Keratinocyte (primary cell): ENCODE results near the gene CCDC63. TPM values are rescaled to one million over a fixed set of nuclear protein-coding genes. Genes with fewer than 3 reads are reported as not detected.
A peak's percentile ranks its signal among the peaks of the same experiment; 100 is the strongest.

Source experiments
- DNase-seq: peaks from one replicate; pipeline ENCODE4 v3.0.0-alpha.2; 2011; ENCODE audit warnings: low read depth, missing footprints, low spot score
- FAIRE-seq: peaks from 2 replicates; lab custom pipeline; 2011; peaks lifted over from hg19 to GRCh38; lab: Jason Lieb, UNC
- H2AFZ ChIP-seq: 2 replicates; pipeline ENCODE4 v1.6.0; 2012; ENCODE audit warnings: low read length, control low read depth, inconsistent platforms; ENCODE audit not compliant: control insufficient read depth
- H3K27ac ChIP-seq: 2 replicates; pipeline ENCODE4 v1.5.1; 2011; ENCODE audit warnings: low read length; ENCODE audit not compliant: control insufficient read depth, insufficient read depth
- H3K27me3 ChIP-seq: 3 replicates; pipeline ENCODE4 v1.6.0; 2011; ENCODE audit warnings: low read length; ENCODE audit not compliant: control insufficient read depth, insufficient read depth; ENCODE audit errors: extremely low read depth
- H3K36me3 ChIP-seq, 2 experiments: 2 replicates in 1 of 2; 3 replicates in 1 of 2; pipeline ENCODE4 v1.5.1; 2011; ENCODE audit warnings: low read length in 2 of 2, mild to moderate bottlenecking in 1 of 2; ENCODE audit not compliant: control insufficient read depth in 2 of 2, insufficient read depth in 2 of 2; ENCODE audit errors: extremely low read depth in 1 of 2
- H3K4me1 ChIP-seq: 3 replicates; pipeline ENCODE4 v1.5.1; 2011; ENCODE audit warnings: low read length; ENCODE audit not compliant: control insufficient read depth, insufficient read depth; ENCODE audit errors: extremely low read depth
- H3K4me2 ChIP-seq: 3 replicates; pipeline ENCODE4 v1.6.0; 2011; ENCODE audit warnings: low read depth, low read length; ENCODE audit not compliant: control insufficient read depth, insufficient read depth; ENCODE audit errors: extremely low read depth
- H3K4me3 ChIP-seq, 3 experiments: fragments of 200-600 bp in 1 of 3; sonication (generic) in 1 of 3; 2 replicates in 2 of 3; 3 replicates in 1 of 3; pipeline ENCODE4 v1.5.1; 2011 to 2016; ENCODE audit warnings: low read length in 3 of 3, mild to moderate bottlenecking in 3 of 3, control low read depth in 2 of 3, inconsistent platforms in 1 of 3, low read depth in 1 of 3, mixed read lengths in 1 of 3, mixed run types in 1 of 3, moderate library complexity in 1 of 3; ENCODE audit not compliant: control insufficient read depth in 2 of 3, insufficient read depth in 2 of 3; ENCODE audit errors: extremely low read depth in 1 of 3
- H3K79me2 ChIP-seq: 2 replicates; pipeline ENCODE4 v1.6.0; 2012; ENCODE audit warnings: low read length; ENCODE audit not compliant: control insufficient read depth, insufficient read depth
- H3K9ac ChIP-seq: 3 replicates; pipeline ENCODE4 v1.6.0; 2011; ENCODE audit warnings: low read length; ENCODE audit not compliant: control insufficient read depth, insufficient read depth; ENCODE audit errors: extremely low read depth
- H3K9me1 ChIP-seq: 3 replicates; pipeline ENCODE4 v1.6.0; 2011; ENCODE audit warnings: low read length; ENCODE audit not compliant: control insufficient read depth, insufficient read depth; ENCODE audit errors: extremely low read depth
- H3K9me3 ChIP-seq: 2 replicates; pipeline ENCODE4 v1.5.1; 2012; ENCODE audit warnings: low read depth, low read length; ENCODE audit not compliant: control insufficient read depth
- H4K20me1 ChIP-seq: 3 replicates; pipeline ENCODE4 v1.6.0; 2011; ENCODE audit warnings: low read length; ENCODE audit not compliant: control insufficient read depth, insufficient read depth; ENCODE audit errors: extremely low read depth
- EZH2 ChIP-seq: IDR thresholded peaks from one replicate; pipeline ENCODE4 v1.6.1; 2012; ENCODE audit warnings: inconsistent platforms, mild to moderate bottlenecking, low read length, moderate library complexity
- dilution Hi-C: fragments of 300-500 bp; cut with MboI; formaldehyde crosslinking; loops from one replicate; pipeline ENCODE4 v1.7.0; 2020; ENCODE audit warnings: low sequenced_read_pairs; ENCODE audit not compliant: extremely low pct_ligation_motif_present
- polyA plus RNA-seq, 5 experiments: library from polyadenylated mRNA; depleted of rRNA in 3 of 5; stranded (reverse) in 3 of 5; stranded (forward) in 1 of 5; unstranded in 1 of 5; fragments of >200 nt; gene quantifications; 1 replicate in 1 of 5; 2 replicates in 3 of 5; 3 replicates in 1 of 5; pipeline versions ENCODE4 v1.2.1 to v1.2.3, GENCODE V29; 2011 to 2012; ENCODE audit warnings: missing spikeins in 2 of 5, low read depth in 1 of 5, low replicate concordance in 1 of 5
- TF ChIP-seq, protein P1 (sequence below), 3 experiments: IDR thresholded peaks in 1 of 3; conservative IDR thresholded peaks in 1 of 3; optimal IDR thresholded peaks in 1 of 3; 2 replicates in 2 of 3; 3 replicates in 1 of 3; pipeline versions ENCODE3 to v1.5.1; 2011; ENCODE audit warnings: low read length in 3 of 3, mild to moderate bottlenecking in 3 of 3, moderate library complexity in 2 of 3, control low read depth in 1 of 3, inconsistent platforms in 1 of 3; ENCODE audit not compliant: insufficient read depth in 2 of 3; ENCODE audit errors: extremely low read depth in 1 of 3

CCDC63 gene
- polyA plus RNA-seq, 1 donor (not counting 4 experiments of a cell fraction or from before 2014, with no cell fraction given) = not detected

DNA sequence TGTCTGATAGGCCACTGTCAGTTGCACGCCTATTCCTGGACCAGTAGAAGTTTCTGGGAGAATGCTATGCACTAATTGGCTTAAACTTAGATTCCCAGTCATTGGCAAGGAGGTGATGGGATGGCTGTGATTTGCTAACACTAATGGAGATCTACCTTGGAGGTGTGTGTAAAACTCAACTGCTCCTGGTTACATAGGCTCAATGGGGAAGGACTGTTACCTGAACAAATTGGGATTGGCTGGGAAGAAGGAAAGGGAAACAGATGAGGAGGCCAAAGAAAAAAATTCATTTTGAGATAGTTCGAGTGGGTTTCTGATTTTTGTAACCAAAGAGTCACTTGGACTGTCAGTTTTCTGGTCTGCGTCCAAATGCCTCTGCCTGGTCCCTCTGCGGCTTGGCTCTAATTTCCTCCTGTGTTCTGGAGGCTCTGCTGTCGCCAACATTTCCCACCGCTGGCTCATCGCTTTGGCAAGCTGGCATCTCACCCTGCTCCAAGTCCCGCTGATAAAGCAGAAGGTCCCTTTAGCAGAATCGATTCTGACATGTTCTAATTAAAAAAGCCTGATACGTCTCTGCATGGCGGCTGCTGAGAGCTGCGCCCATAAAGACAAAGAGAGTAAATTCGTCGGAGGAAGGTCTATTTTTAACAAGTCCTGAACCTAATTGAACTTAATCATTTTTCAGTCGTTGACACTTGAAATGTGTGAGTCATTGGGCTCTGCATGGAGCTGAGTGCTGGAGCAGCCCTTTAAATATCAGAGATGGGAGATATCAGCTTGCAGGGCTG, 2.0 kb upstream of the CCDC63 start:
- Histone ChIP-seq H3K27ac (no peak overlapping the region), H3K36me3 (no peaks in the 10 kb centered on the region), H3K9me3 (no peaks in the 10 kb centered on the region), H3K79me2 (no peaks in the 10 kb centered on the region), H3K27me3 (peaks cover 4% of the 10 kb centered on the region), H3K9me1 (no peaks in the 10 kb centered on the region), H3K4me2 (peak overlapping the region; percentile 62), H2AFZ (no peak overlapping the region), H4K20me1 (no peaks in the 10 kb centered on the region), H3K9ac (no peak overlapping the region), H3K4me1 (peaks cover 12% of the 10 kb centered on the region), H3K4me3 (peak overlapping the region in 2 of 3 experiments; percentile 4 to 21)
- peak; percentile 10 for TF ChIP-seq EZH2
- TF ChIP-seq, protein P1, sequence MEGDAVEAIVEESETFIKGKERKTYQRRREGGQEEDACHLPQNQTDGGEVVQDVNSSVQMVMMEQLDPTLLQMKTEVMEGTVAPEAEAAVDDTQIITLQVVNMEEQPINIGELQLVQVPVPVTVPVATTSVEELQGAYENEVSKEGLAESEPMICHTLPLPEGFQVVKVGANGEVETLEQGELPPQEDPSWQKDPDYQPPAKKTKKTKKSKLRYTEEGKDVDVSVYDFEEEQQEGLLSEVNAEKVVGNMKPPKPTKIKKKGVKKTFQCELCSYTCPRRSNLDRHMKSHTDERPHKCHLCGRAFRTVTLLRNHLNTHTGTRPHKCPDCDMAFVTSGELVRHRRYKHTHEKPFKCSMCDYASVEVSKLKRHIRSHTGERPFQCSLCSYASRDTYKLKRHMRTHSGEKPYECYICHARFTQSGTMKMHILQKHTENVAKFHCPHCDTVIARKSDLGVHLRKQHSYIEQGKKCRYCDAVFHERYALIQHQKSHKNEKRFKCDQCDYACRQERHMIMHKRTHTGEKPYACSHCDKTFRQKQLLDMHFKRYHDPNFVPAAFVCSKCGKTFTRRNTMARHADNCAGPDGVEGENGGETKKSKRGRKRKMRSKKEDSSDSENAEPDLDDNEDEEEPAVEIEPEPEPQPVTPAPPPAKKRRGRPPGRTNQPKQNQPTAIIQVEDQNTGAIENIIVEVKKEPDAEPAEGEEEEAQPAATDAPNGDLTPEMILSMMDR (optimal IDR thresholded peaks at IDR 0.05 in 1 of 3, IDR thresholded peaks at IDR 0.05 in 1 of 3, conservative IDR thresholded peaks at IDR 0.05 in 1 of 3; ENCODE audit: extremely low read depth in 1 of 3, insufficient read depth in 2 of 3, low read length in 3 of 3) = no peak
- FAIRE-seq = peak; percentile 9
- no peak for DNase-seq
- dilution Hi-C loops = no loop called here

DNA sequence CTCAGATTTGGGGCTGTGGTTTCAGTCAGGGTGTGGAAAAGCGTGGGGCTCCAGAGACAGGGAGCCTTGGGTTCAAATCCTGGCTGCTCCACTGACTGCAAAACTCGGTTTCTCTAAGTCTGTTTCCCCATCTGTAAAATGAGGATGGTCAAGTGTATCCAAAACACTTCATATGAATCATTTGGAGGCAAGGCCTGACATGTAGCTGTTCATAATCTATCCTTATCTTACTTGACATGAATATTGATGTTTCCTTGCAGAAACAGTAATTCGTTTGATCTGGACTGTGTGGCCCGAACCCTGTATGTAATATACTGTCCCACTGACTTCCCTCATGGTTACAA, 1.5 kb upstream of the CCDC63 start:
- dilution Hi-C loops = no loop called here
- H4K20me1 ChIP-seq = no peaks in the 10 kb centered on the region
- peak overlapping the region; percentile 62 for H3K4me2 ChIP-seq
- H3K36me3 ChIP-seq = no peaks in the 10 kb centered on the region
- no peaks in the 10 kb centered on the region for H3K9me3 ChIP-seq
- DNase-seq (no peak), FAIRE-seq (peak; percentile 69)
- TF ChIP-seq, protein P1 (optimal IDR thresholded peaks at IDR 0.05 in 1 of 3, IDR thresholded peaks at IDR 0.05 in 1 of 3, conservative IDR thresholded peaks at IDR 0.05 in 1 of 3; ENCODE audit: extremely low read depth in 1 of 3, insufficient read depth in 2 of 3, low read length in 3 of 3) = no peak
- no peak for TF ChIP-seq EZH2
- peaks cover 4% of the 10 kb centered on the region for H3K27me3 ChIP-seq
- peaks cover 12% of the 10 kb centered on the region for H3K4me1 ChIP-seq
- no peak overlapping the region for H3K27ac ChIP-seq
- H3K9me1 ChIP-seq = no peaks in the 10 kb centered on the region
- no peak overlapping the region for H3K4me3 ChIP-seq
- no peak overlapping the region for H3K9ac ChIP-seq
- H3K79me2 ChIP-seq = no peaks in the 10 kb centered on the region
- H2AFZ ChIP-seq = no peak overlapping the region
